Large intestine (tissue), 3 donors: ENCODE results near the gene RPL27. TPM values are rescaled to one million over a fixed set of nuclear protein-coding genes. Genes with fewer than 3 reads are reported as not detected.
A peak's percentile ranks its signal among the peaks of the same experiment; 100 is the strongest.

ENCODE experiments used
- DNase-seq, 2 donors: peaks; one replicate each; pipeline versions ENCODE4 v3.0.0 to v3.0.0-alpha.2; 2013
- H3K27ac ChIP-seq: one replicate; pipeline ENCODE4 v1.5.1; 2013; ENCODE audit warnings: low read length
- H3K27me3 ChIP-seq: 2 replicates; pipeline ENCODE4 v1.6.1; 2013; ENCODE audit warnings: low read length; ENCODE audit not compliant: control insufficient read depth, insufficient read depth
- H3K36me3 ChIP-seq: 2 replicates; pipeline ENCODE4 v1.6.1; 2013; ENCODE audit warnings: low read length; ENCODE audit not compliant: control insufficient read depth, insufficient read depth
- H3K4me1 ChIP-seq: one replicate; pipeline ENCODE4 v1.6.1; 2013; ENCODE audit warnings: low read length; ENCODE audit not compliant: control insufficient read depth, insufficient read depth
- H3K4me3 ChIP-seq: one replicate; pipeline ENCODE4 v1.5.1; 2013; ENCODE audit warnings: low read length
- H3K9me3 ChIP-seq: one replicate; pipeline ENCODE4 v1.6.1; 2013; ENCODE audit warnings: mild to moderate bottlenecking, low read depth, low read length, moderate library complexity; ENCODE audit not compliant: control insufficient read depth
- WGBS: methylation state at CpG from one replicate; pipeline ENCODE4 v1.1.5; 2013; ENCODE audit warnings: low lambda C conversion rate; ENCODE audit not compliant: insufficient coverage; 5-methylcytosine and 5-hydroxymethylcytosine counted together
- polyA plus RNA-seq: library from polyadenylated mRNA; unstranded; fragments of 120-200 nt; gene quantifications from one replicate; pipeline ENCODE4 v1.2.1, GENCODE V29; 2013

Gene RPL27
- polyA plus RNA-seq, 1 donor, result 2,151 TPM

GRCh38 chr17:43010667-43011308 is 12.6 kb downstream of the RPL27 start:
- Histone ChIP-seq H3K9me3 (no peaks in the 10 kb centered on the region), H3K4me3 (no peak overlapping the region), H3K27ac (peak overlapping the region; percentile 67), H3K36me3 (peaks cover 38% of the 10 kb centered on the region), H3K4me1 (peaks cover 22% of the 10 kb centered on the region), H3K27me3 (no peaks in the 10 kb centered on the region)
- no CpG with 5 or more reads among the region's 5 CpGs for WGBS
- DNase-seq, result peak; percentile 82 to 92

DNA sequence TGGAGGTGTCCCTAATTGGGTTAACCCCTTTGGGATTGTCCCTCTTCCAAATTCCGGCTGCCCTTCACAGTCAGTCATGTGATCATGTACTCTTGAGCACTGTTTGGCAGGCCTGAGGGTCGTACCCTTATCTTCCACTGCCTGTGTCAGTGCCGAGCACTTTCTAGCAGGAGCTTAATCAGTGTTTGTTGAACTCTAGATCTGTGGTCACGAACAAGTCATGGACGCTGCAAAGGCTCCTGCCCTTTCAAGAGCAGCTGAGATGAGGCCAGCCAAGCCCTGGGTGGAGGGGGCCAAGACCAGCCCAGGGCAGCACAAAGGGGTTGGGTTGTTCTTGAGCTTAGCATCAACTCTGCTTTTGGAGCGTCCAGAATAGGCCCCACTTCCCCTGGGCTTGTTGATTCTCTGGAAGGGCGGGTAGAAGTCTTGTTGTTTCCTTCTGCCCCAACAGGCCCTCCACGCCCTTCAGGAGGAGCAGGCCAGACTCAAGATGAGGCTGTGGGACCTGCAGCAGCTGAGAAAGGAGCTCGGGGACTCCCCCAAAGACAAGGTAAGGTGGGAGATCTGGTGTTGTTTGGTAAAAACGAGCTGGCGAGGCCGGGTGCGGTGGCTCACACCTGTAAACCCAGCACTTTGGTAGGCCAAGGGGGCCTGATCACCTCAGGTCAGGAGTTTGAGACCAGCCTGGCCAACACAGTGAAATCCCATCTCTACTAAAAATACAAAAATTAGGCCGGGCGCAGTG is 13.7 kb downstream of the RPL27 start:
- H3K4me1 ChIP-seq, result peaks cover 19% of the 10 kb centered on the region
- H3K9me3 ChIP-seq, result no peaks in the 10 kb centered on the region
- WGBS, result no CpG with 5 or more reads among the region's 15 CpGs
- no peak overlapping the region for H3K4me3 ChIP-seq
- no peak overlapping the region for H3K27ac ChIP-seq
- DNase-seq, result no peak
- no peaks in the 10 kb centered on the region for H3K27me3 ChIP-seq
- H3K36me3 ChIP-seq, result peaks cover 47% of the 10 kb centered on the region

DNA sequence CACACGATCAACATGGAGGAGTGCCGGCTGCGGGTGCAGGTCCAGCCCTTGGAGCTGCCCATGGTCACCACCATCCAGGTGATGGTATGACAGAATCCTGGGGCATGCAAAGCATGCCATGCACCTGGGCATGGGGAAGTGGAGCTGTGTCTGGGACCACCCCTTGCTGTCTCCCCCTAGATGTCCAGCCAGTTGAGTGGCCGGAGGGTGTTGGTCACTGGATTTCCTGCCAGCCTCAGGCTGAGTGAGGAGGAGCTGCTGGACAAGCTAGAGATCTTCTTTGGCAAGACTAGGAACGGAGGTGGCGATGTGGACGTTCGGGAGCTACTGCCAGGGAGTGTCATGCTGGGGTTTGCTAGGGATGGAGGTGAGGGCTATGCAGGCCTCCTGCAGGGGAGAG is 15.1 kb downstream of the RPL27 start:
- no peaks in the 10 kb centered on the region for H3K27me3 ChIP-seq
- H3K36me3 ChIP-seq, result peaks cover 56% of the 10 kb centered on the region
- WGBS, result no CpG with 5 or more reads among the region's 8 CpGs
- no peak for DNase-seq
- no peaks in the 10 kb centered on the region for H3K9me3 ChIP-seq
- peaks cover 19% of the 10 kb centered on the region for H3K4me1 ChIP-seq
- no peak overlapping the region for H3K27ac ChIP-seq
- no peak overlapping the region for H3K4me3 ChIP-seq

- no CpG with 5 or more reads among the region's 12 CpGs for WGBS
- no peak overlapping the region for H3K27ac ChIP-seq
Measured at GRCh38 chr17:43014020-43014648, 15.9 kb downstream of the RPL27 start.

DNA sequence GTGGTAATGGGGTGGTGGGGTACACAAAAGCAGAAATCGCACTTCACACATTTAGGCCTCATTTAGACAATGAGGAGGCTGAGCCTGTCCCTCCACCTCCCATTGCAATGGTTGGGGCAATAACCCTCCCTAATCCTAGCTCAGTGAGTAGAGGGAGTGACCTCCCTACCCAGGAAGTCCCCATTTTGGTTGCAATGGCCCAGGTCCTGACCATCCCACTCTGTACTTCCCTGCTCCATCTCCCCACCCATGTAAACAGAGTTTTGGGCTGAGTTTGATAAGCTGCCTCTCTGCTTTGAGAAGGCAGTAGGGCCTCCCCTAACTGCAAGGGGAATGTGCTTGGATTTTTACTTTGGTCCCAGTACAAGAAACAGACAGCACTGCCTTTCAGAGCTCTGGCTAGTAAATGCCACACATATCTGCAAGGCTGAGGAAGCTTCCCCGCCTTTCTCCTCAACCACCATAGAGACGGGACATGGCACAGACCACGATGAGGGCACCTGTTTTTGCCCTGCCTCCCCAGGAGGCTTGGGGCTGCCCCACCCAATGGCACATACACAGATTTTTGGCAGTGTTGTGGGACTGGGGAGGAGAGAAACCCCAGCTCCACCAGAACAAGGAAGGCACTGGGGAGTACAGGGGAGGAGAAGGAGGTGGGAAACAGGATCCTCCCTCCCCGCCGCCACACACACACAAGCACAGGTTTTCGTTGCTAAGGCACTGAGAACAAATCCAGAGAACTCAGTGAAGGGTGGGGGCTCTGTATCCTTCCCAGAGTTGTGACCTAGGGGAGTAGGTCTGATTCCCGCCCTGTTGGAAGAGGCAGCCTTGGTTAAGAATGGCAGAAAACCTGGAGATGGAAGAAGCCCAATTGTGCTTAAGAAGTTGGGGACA is 16.7 kb downstream of the RPL27 start:
- H3K27me3 ChIP-seq, result no peaks in the 10 kb centered on the region
- DNase-seq, result no peak
- no CpG with 5 or more reads among the region's 8 CpGs for WGBS
- no peak overlapping the region for H3K27ac ChIP-seq
- peaks cover 63% of the 10 kb centered on the region for H3K36me3 ChIP-seq
- peaks cover 35% of the 10 kb centered on the region for H3K4me1 ChIP-seq
- H3K4me3 ChIP-seq, result no peak overlapping the region
- H3K9me3 ChIP-seq, result no peaks in the 10 kb centered on the region

More at GRCh38 chr17:43014020-43014648, 15.9 kb downstream of the RPL27 start:
- peaks cover 63% of the 10 kb centered on the region for H3K36me3 ChIP-seq
- DNase-seq, result no peak
- H3K9me3 ChIP-seq, result no peaks in the 10 kb centered on the region
- peaks cover 28% of the 10 kb centered on the region for H3K4me1 ChIP-seq
- no peaks in the 10 kb centered on the region for H3K27me3 ChIP-seq
- H3K4me3 ChIP-seq, result no peak overlapping the region

GRCh38 chr17:43015579-43015978 is 17.4 kb downstream of the RPL27 start:
- no peak overlapping the region for H3K4me3 ChIP-seq
- H3K27me3 ChIP-seq, result no peaks in the 10 kb centered on the region
- WGBS, result no CpG with 5 or more reads among the region's 9 CpGs
- H3K4me1 ChIP-seq, result peaks cover 35% of the 10 kb centered on the region
- no peak overlapping the region for H3K27ac ChIP-seq
- no peaks in the 10 kb centered on the region for H3K9me3 ChIP-seq
- H3K36me3 ChIP-seq, result peaks cover 63% of the 10 kb centered on the region
- no peak for DNase-seq

DNA sequence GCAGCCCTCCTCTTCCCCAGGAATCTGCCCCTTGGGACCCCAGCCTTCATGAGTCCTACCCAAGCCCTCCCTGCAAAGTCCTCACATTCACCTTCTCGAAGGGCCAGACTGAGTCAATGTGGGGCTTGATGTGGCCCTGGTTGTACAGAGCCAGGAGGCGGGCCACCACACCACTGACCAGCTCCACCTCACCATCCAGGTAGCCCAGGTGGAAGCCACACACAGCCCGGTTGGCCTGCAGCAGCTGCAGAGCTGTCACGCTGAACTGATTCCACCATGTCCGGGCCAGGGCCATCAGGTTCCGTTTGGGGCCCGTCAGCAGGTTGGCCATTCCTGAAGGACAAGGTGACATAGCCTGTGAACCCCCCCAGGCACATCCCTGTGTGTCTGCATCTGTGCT is 18.0 kb downstream of the RPL27 start:
- Histone ChIP-seq H3K36me3 (peaks cover 63% of the 10 kb centered on the region), H3K4me1 (peaks cover 29% of the 10 kb centered on the region), H3K27me3 (no peaks in the 10 kb centered on the region), H3K27ac (no peak overlapping the region), H3K9me3 (no peaks in the 10 kb centered on the region), H3K4me3 (no peak overlapping the region)
- DNase-seq, result no peak
- WGBS, result no CpG with 5 or more reads among the region's 7 CpGs

DNA sequence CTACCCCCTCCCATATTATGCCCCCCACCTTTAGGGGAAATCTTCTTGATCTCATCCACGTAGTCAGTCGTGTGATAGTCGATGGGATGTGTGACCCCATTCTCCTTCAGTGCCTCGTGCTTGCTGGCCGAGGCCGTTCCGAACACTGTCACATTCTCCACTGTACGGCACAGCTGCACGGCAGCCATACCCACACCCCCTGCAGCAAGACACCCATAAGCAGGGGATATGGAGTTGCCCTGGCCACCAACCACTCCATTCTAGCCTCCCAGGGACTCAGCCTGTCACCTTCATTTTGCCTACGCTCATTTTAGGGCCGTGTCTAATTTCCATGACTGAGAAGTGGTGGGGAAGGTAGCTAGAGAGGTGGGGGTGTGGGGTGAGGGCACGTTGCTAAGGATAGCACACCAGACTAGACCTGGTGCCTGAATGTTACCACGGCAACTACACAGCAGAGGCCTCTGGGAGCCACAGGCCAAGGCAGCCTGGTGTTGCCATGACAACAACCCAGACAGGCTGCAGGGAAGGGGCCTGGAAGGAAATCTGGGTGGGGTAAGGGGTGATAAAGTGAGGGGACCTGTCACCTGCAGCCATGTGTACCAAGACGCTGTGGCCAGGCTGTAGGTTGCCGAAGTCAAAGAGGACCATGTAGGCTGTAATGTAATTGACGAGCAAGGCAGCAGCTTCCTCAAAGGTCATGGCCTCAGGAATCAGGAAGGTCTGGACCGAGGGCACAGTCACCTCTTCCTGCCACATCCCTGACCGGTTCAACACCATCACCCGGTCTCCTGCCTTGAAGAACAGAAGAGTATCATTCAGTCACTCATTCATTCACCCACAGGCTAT is 20.0 kb downstream of the RPL27 start:
- Histone ChIP-seq H3K27me3 (no peaks in the 10 kb centered on the region), H3K27ac (no peak overlapping the region), H3K4me1 (peaks cover 25% of the 10 kb centered on the region), H3K4me3 (no peak overlapping the region), H3K36me3 (peaks cover 50% of the 10 kb centered on the region), H3K9me3 (no peaks in the 10 kb centered on the region)
- peak in 1 of 2 donors; percentile 34 for DNase-seq
- 73% methylated on average over 3 of the region's 19 CpGs for WGBS

DNA sequence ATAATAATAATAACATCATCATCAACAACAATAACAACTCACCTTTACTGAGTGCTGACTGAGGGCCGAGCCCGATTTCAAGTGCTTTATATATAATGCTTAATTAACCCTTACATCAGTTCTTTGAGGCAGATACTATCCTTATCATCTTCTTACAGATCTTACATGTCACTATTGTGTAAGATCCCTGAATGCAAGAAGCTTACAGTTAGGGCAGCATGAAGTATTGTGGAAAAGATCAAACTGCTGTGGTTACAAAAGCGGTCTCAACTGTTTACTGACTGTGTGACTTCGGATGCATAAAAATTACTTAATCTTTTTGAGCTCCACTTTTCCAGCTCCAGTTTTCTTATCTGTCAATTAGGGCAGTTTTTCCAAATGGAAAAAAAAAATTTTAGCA is 20.7 kb downstream of the RPL27 start:
- H3K36me3 ChIP-seq, result peaks cover 43% of the 10 kb centered on the region
- WGBS, result 33% methylated on average over 2 of the region's 4 CpGs
- peaks cover 25% of the 10 kb centered on the region for H3K4me1 ChIP-seq
- no peak overlapping the region for H3K4me3 ChIP-seq
- no peaks in the 10 kb centered on the region for H3K9me3 ChIP-seq
- no peak for DNase-seq
- H3K27ac ChIP-seq, result no peak overlapping the region
- H3K27me3 ChIP-seq, result no peaks in the 10 kb centered on the region
